HEK293 (cell line): Measurements from ENCODE around the gene VPS11.

ENCODE experiments used
- CTCF ChIA-PET: fragments of 350-600 bp; formaldehyde crosslinking; extraction: SDS; loops from one replicate; lab custom pipeline; 2021; ENCODE audit warnings: antibody characterized with exemption; lab: Yijun Ruan, JAX
- POLR2A ChIA-PET: fragments of 300-600 bp; formaldehyde crosslinking; extraction: SDS; loops from one replicate; lab custom pipeline; 2020; ENCODE audit warnings: antibody characterized with exemption, inconsistent platforms; lab: Yijun Ruan, JAX
- H3K27ac ChIP-seq: fragments of 200-500 bp; sonication (Bioruptor generic); 2 replicates; pipeline ENCODE4 v1.5.1; 2014; ENCODE audit warnings: low read depth, low read length, control low read depth, inconsistent platforms; ENCODE audit errors: extremely low read depth
- H3K36me3 ChIP-seq, 2 experiments: fragments of 200-500 bp in 1 of 2; sonication (Bioruptor generic) in 1 of 2; 1 replicate in 1 of 2; 2 replicates in 1 of 2; pipeline ENCODE4 v1.5.1; 2014 to 2017; ENCODE audit warnings: inconsistent platforms in 2 of 2, low read length in 2 of 2; ENCODE audit not compliant: control insufficient read depth in 2 of 2, insufficient read depth in 1 of 2
- H3K4me1 ChIP-seq: fragments of 200-500 bp; sonication (Bioruptor generic); 2 replicates; pipeline ENCODE4 v1.5.1; 2014; ENCODE audit warnings: mild to moderate bottlenecking, low read length, inconsistent platforms; ENCODE audit not compliant: control insufficient read depth, insufficient read depth
- H3K4me3 ChIP-seq: 2 replicates; pipeline ENCODE4 v1.5.1; 2011; ENCODE audit warnings: low read depth, mild to moderate bottlenecking, control low read depth, low read length, moderate library complexity
- H3K9me3 ChIP-seq: fragments of 200-500 bp; sonication (Bioruptor generic); 2 replicates; pipeline ENCODE4 v1.5.1; 2014; ENCODE audit warnings: low read depth, low read length, inconsistent platforms; ENCODE audit not compliant: control insufficient read depth, insufficient read depth
- GLIS1 ChIP-seq: fragments of 450-650 bp; formaldehyde crosslinking; IDR thresholded peaks from 2 replicates; pipeline ENCODE4 v1.5.1; 2016; ENCODE audit warnings: missing biosample characterization, missing genetic modification characterization
- KLF9 ChIP-seq: fragments of 450-650 bp; formaldehyde crosslinking; IDR thresholded peaks from 2 replicates; pipeline ENCODE4 v1.5.1; 2016; ENCODE audit warnings: missing biosample characterization, missing genetic modification characterization, low read depth
- ZIC2 ChIP-seq: fragments of 450-650 bp; formaldehyde crosslinking; IDR thresholded peaks from 2 replicates; pipeline ENCODE4 v1.5.1; 2016; ENCODE audit warnings: missing biosample characterization, missing genetic modification characterization
- ZNF146 ChIP-seq: fragments of 450-650 bp; formaldehyde crosslinking; IDR thresholded peaks from 2 replicates; pipeline ENCODE4 v1.5.1; 2016; ENCODE audit warnings: missing biosample characterization, missing genetic modification characterization
- ZNF169 ChIP-seq: fragments of 450-650 bp; formaldehyde crosslinking; IDR thresholded peaks from 2 replicates; pipeline ENCODE4 v1.5.1; 2016; ENCODE audit warnings: missing biosample characterization, missing genetic modification characterization
- ZNF211 ChIP-seq: fragments of 450-650 bp; formaldehyde crosslinking; IDR thresholded peaks from 2 replicates; pipeline ENCODE4 v1.5.1; 2016; ENCODE audit warnings: low read depth, missing biosample characterization, missing genetic modification characterization
- ZNF354C ChIP-seq: fragments of 450-650 bp; formaldehyde crosslinking; IDR thresholded peaks from 2 replicates; pipeline ENCODE4 v1.5.1; 2016; ENCODE audit warnings: missing biosample characterization, missing genetic modification characterization, low read depth, borderline replicate concordance
- ZNF391 ChIP-seq: fragments of 450-650 bp; formaldehyde crosslinking; IDR thresholded peaks from 2 replicates; pipeline ENCODE4 v1.5.1; 2016; ENCODE audit warnings: low read depth, missing biosample characterization, missing genetic modification characterization, borderline replicate concordance
- ZNF404 ChIP-seq: fragments of 450-650 bp; formaldehyde crosslinking; IDR thresholded peaks from 2 replicates; pipeline ENCODE4 v1.5.1; 2017; ENCODE audit warnings: missing biosample characterization, missing genetic modification characterization
- ZNF549 ChIP-seq: fragments of 450-650 bp; IDR thresholded peaks from 2 replicates; pipeline ENCODE4 v1.5.1; 2018; ENCODE audit warnings: missing biosample characterization, missing genetic modification characterization, mild to moderate bottlenecking, inconsistent platforms, moderate library complexity
- ZNF654 ChIP-seq: fragments of 450-650 bp; formaldehyde crosslinking; IDR thresholded peaks from 2 replicates; pipeline ENCODE4 v1.5.1; 2016; ENCODE audit warnings: low read depth, missing biosample characterization, missing genetic modification characterization
- ZSCAN16 ChIP-seq: fragments of 450-650 bp; formaldehyde crosslinking; IDR thresholded peaks from 2 replicates; pipeline ENCODE4 v1.5.1; 2016; ENCODE audit warnings: missing biosample characterization, missing genetic modification characterization
- ZSCAN30 ChIP-seq: fragments of 450-650 bp; IDR thresholded peaks from 2 replicates; pipeline ENCODE4 v1.5.1; 2018; ENCODE audit warnings: missing biosample characterization, mild to moderate bottlenecking, missing genetic modification characterization, moderate library complexity
- TF ChIP-seq, protein P1 (sequence below): fragments of 450-650 bp; formaldehyde crosslinking; conservative IDR thresholded peaks from 2 replicates; pipeline ENCODE4 v1.5.1; 2016; ENCODE audit warnings: low read depth, missing biosample characterization, missing genetic modification characterization
- TF ChIP-seq, protein P2 (sequence below): fragments of 450-650 bp; formaldehyde crosslinking; IDR thresholded peaks from 2 replicates; pipeline ENCODE4 v1.5.1; 2016; ENCODE audit warnings: missing biosample characterization, missing genetic modification characterization

Gene VPS11

DNA sequence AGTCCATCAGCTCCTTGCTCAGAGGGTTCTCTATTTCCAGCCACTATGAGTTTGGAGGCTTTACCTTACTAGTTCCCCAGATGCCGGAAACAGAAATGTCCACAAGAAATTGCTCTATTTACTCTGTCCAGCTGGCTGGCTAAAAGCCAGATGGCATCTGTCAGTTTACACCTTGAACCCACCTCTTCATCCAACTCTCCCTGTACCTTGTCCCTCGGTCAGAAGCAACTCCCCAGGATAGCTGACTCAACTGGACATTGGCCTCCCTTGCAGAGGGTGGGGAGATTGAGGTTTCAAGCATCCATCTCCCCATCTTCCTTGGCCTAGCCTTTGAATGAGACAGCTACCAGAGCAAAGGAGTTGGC lies 41.2 kb downstream of the VPS11 start:
- TF ChIP-seq ZIC2 (tag by site-specific recombination) (no peak), ZNF146 (tag by site-specific recombination) (no peak)
- Histone ChIP-seq H3K4me1 (no peaks in the 10 kb centered on the region), H3K9me3 (no peaks in the 10 kb centered on the region), H3K27ac (no peak overlapping the region), H3K4me3 (no peak overlapping the region), H3K36me3 (peaks cover 0 to 43% of the 10 kb centered on the region in 2 experiments; a peak in 1 of 3 replicates)
- POLR2A ChIA-PET = interaction anchor here (1.1 to 5.5 kb wide), 5 partner anchors 12 to 208 kb away, joined by 4 to 51 read pairs (median 7); partner anchors contain the start of genes HINFP and MCAM
- CTCF ChIA-PET = interaction anchor here (0.9 to 1.3 kb wide), 7 partner anchors 9 to 419 kb away, joined by 3 to 4 read pairs (median 3); partner anchors contain the start of gene CBL

DNA sequence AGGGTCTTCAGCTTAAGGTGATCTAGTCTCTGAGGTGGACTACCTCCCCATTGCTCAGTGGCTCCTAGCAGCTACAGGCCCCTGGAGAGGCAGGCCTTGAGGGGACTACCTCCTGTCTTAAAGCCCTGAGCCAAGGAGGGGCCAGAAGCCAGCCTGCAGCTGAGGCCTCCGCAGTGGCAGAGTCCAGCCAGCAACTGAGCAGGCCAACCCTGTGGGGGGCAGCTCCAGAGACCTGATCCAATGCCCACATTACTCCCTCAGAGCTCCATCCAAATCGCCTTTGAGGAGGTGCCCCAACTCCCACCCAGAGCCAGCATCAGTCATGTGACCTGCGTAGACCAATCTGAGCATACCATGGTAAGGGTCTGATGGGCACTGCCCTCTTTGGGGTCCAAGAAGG lies 42.2 kb downstream of the VPS11 start:
- Histone ChIP-seq H3K4me3 (no peak overlapping the region), H3K27ac (no peak overlapping the region), H3K9me3 (no peaks in the 10 kb centered on the region), H3K36me3 (peaks cover 0 to 51% of the 10 kb centered on the region in 2 experiments; a peak in 1 of 3 replicates), H3K4me1 (no peaks in the 10 kb centered on the region)
- ChIA-PET POLR2A (interaction anchor here (5.5 kb wide), 1 partner anchor 11 kb away, joined by 51 read pairs; the partner anchor contains the start of gene HINFP), CTCF (interaction anchor here (0.7 to 1.0 kb wide), 6 partner anchors 43 to 420 kb away, joined by 3 to 6 read pairs (median 4); partner anchors contain the start of gene CBL)
- TF ChIP-seq GLIS1 (tag by site-specific recombination) = peak; percentile 30; the same call in 1 of the 2 replicates
- no peak for TF ChIP-seq ZNF391

DNA sequence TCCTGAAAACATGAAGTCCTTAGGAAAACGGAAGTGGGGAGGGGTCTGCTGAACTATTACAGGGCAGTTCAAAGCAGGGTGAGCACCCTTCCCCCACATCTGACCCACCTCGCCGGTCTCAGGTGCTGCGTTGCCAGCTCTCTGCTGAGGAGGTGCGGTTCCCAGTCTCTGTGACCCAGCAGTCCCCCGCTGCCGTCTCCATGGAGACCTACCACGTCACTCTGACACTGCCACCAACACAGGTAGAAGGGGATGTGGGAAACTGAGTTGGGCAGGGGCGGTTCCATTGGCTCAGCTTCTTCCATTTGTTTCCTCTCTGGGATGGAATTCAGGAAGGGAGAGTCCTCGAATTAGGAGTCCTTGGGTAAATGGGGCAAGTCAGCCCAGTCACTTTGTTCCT lies 42.8 kb downstream of the VPS11 start:
- CTCF ChIA-PET = no interaction called here
- POLR2A ChIA-PET = interaction anchor here (5.5 kb wide), 1 partner anchor 10 kb away, joined by 51 read pairs; the partner anchor contains the start of gene HINFP

More for the DNA sequence above, 42.8 kb downstream of the VPS11 start:
- no peak for TF ChIP-seq ZSCAN16
- no peak for TF ChIP-seq ZSCAN30 (tag by site-specific recombination)
- no peak for TF ChIP-seq ZNF404 (tag by site-specific recombination)
- no peak for TF ChIP-seq KLF9 (tag by site-specific recombination)
- TF ChIP-seq ZNF549 (tag by site-specific recombination) = no peak
- no peak for TF ChIP-seq ZNF654 (tag by site-specific recombination)
- TF ChIP-seq, protein P1, sequence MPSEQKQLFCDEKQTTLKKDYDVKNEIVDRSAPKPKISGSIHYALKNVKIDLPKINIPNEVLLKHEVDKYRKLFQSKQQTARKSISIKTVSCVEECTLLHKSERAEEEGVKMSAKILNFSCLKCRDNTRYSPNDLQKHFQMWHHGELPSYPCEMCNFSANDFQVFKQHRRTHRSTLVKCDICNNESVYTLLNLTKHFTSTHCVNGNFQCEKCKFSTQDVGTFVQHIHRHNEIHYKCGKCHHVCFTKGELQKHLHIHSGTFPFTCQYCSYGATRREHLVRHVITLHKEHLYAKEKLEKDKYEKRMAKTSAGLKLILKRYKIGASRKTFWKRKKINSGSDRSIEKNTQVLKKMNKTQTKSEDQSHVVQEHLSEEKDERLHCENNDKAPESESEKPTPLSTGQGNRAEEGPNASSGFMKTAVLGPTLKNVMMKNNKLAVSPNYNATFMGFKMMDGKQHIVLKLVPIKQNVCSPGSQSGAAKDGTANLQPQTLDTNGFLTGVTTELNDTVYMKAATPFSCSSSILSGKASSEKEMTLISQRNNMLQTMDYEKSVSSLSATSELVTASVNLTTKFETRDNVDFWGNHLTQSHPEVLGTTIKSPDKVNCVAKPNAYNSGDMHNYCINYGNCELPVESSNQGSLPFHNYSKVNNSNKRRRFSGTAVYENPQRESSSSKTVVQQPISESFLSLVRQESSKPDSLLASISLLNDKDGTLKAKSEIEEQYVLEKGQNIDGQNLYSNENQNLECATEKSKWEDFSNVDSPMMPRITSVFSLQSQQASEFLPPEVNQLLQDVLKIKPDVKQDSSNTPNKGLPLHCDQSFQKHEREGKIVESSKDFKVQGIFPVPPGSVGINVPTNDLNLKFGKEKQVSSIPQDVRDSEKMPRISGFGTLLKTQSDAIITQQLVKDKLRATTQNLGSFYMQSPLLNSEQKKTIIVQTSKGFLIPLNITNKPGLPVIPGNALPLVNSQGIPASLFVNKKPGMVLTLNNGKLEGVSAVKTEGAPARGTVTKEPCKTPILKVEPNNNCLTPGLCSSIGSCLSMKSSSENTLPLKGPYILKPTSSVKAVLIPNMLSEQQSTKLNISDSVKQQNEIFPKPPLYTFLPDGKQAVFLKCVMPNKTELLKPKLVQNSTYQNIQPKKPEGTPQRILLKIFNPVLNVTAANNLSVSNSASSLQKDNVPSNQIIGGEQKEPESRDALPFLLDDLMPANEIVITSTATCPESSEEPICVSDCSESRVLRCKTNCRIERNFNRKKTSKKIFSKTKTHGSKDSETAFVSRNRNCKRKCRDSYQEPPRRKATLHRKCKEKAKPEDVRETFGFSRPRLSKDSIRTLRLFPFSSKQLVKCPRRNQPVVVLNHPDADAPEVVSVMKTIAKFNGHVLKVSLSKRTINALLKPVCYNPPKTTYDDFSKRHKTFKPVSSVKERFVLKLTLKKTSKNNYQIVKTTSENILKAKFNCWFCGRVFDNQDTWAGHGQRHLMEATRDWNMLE (tag by site-specific recombination) = no peak
- no peak for TF ChIP-seq ZNF169 (tag by site-specific recombination)
- TF ChIP-seq, protein P2, sequence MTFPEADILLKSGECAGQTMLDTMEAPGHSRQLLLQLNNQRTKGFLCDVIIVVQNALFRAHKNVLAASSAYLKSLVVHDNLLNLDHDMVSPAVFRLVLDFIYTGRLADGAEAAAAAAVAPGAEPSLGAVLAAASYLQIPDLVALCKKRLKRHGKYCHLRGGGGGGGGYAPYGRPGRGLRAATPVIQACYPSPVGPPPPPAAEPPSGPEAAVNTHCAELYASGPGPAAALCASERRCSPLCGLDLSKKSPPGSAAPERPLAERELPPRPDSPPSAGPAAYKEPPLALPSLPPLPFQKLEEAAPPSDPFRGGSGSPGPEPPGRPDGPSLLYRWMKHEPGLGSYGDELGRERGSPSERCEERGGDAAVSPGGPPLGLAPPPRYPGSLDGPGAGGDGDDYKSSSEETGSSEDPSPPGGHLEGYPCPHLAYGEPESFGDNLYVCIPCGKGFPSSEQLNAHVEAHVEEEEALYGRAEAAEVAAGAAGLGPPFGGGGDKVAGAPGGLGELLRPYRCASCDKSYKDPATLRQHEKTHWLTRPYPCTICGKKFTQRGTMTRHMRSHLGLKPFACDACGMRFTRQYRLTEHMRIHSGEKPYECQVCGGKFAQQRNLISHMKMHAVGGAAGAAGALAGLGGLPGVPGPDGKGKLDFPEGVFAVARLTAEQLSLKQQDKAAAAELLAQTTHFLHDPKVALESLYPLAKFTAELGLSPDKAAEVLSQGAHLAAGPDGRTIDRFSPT (tag by site-specific recombination) = no peak
- TF ChIP-seq ZNF354C (tag by site-specific recombination) = no peak
- TF ChIP-seq ZNF211 (tag by site-specific recombination) = no peak
- Histone ChIP-seq H3K27ac (no peak overlapping the region), H3K36me3 (peaks cover 0 to 55% of the 10 kb centered on the region in 2 experiments; a peak in 1 of 3 replicates), H3K4me1 (no peaks in the 10 kb centered on the region), H3K9me3 (no peaks in the 10 kb centered on the region), H3K4me3 (no peak overlapping the region)
